Muscle layer of colon (tissue), 2 donors: ENCODE results near the gene MTHFD2.
"Not testable (repeated sequence)": the region's sequence is repeated elsewhere in the genome, so short reads cannot be mapped to it uniquely, and the experiment has no call there.

Experiments used
- H3K27ac ChIP-seq: one replicate; pipeline ENCODE4 v1.7.0; 2013; ENCODE audit warnings: low read depth, mild to moderate bottlenecking, low read length, moderate library complexity
- H3K27me3 ChIP-seq, 2 donors: one replicate each; pipeline ENCODE4 v1.7.0; 2013; ENCODE audit warnings: low read length in 2 of 2, mild to moderate bottlenecking in 2 of 2; ENCODE audit not compliant: insufficient read depth in 2 of 2, control insufficient read depth in 1 of 2
- H3K36me3 ChIP-seq: one replicate; pipeline ENCODE4 v1.7.0; 2013; ENCODE audit warnings: mild to moderate bottlenecking, low read length; ENCODE audit not compliant: insufficient read depth
- H3K4me1 ChIP-seq: one replicate; pipeline ENCODE4 v1.7.0; 2013; ENCODE audit warnings: mild to moderate bottlenecking, low read length; ENCODE audit not compliant: insufficient read depth
- H3K4me3 ChIP-seq, 2 donors: one replicate each; pipeline ENCODE4 v1.7.0; 2013; ENCODE audit warnings: low read length in 2 of 2, low read depth in 1 of 2, mild to moderate bottlenecking in 1 of 2, moderate library complexity in 1 of 2
- H3K9ac ChIP-seq: one replicate; pipeline ENCODE4 v1.7.0; 2013; ENCODE audit warnings: low read length
- H3K9me3 ChIP-seq: one replicate; pipeline ENCODE4 v1.7.0; 2013; ENCODE audit warnings: mild to moderate bottlenecking, low read length
- donor health status: abdominal sarcoma.
- donor health status: Adenocarcinoma of cecum.

MTHFD2 gene

GRCh38 chr2:74199275-74199701, 873 bp downstream of the MTHFD2 start:
- peak overlapping the region; percentile 20 for H3K27ac ChIP-seq
- peak overlapping the region; percentile 59 to 73 for H3K4me3 ChIP-seq
- H3K9me3 ChIP-seq = no peaks in the 10 kb centered on the region
- peak overlapping the region; percentile 15 for H3K9ac ChIP-seq
- H3K27me3 ChIP-seq = no peaks in the 10 kb centered on the region
- peaks cover 5% of the 10 kb centered on the region for H3K4me1 ChIP-seq
- H3K36me3 ChIP-seq = no peaks in the 10 kb centered on the region

GRCh38 chr2:74199871-74200305, 1.5 kb downstream of the MTHFD2 start:
- Histone ChIP-seq H3K9ac (no peak overlapping the region), H3K9me3 (no peaks in the 10 kb centered on the region), H3K4me1 (peaks cover 5% of the 10 kb centered on the region), H3K27me3 (no peaks in the 10 kb centered on the region), H3K27ac (peak overlapping the region; percentile 20), H3K4me3 (no peak overlapping the region), H3K36me3 (no peaks in the 10 kb centered on the region)

GRCh38 chr2:74201196-74201595, 2.8 kb downstream of the MTHFD2 start:
- H3K27ac ChIP-seq = no peak overlapping the region
- H3K9ac ChIP-seq = no peak overlapping the region
- no peaks in the 10 kb centered on the region for H3K36me3 ChIP-seq
- H3K4me3 ChIP-seq = no peak overlapping the region
- H3K4me1 ChIP-seq = peaks cover 5% of the 10 kb centered on the region
- H3K9me3 ChIP-seq = no peaks in the 10 kb centered on the region
- H3K27me3 ChIP-seq = no peaks in the 10 kb centered on the region

GRCh38 chr2:74201596-74201995, 3.2 kb downstream of the MTHFD2 start:
- H3K36me3 ChIP-seq = no peaks in the 10 kb centered on the region
- H3K27me3 ChIP-seq = no peaks in the 10 kb centered on the region
- H3K9ac ChIP-seq = no peak overlapping the region
- no peak overlapping the region for H3K27ac ChIP-seq
- H3K4me3 ChIP-seq = no peak overlapping the region
- H3K9me3 ChIP-seq = no peaks in the 10 kb centered on the region
- peaks cover 5% of the 10 kb centered on the region for H3K4me1 ChIP-seq

- Histone ChIP-seq H3K9ac (no peak overlapping the region), H3K4me1 (no peaks in the 10 kb centered on the region), H3K9me3 (no peaks in the 10 kb centered on the region), H3K36me3 (no peaks in the 10 kb centered on the region), H3K27me3 (no peaks in the 10 kb centered on the region), H3K27ac (no peak overlapping the region), H3K4me3 (no peak overlapping the region)
These were observed 6.0 kb downstream of the MTHFD2 start for GRCh38 chr2:74204436-74204835.

- Histone ChIP-seq H3K36me3 (no peaks in the 10 kb centered on the region), H3K9ac (no peak overlapping the region), H3K27me3 (no peaks in the 10 kb centered on the region), H3K9me3 (no peaks in the 10 kb centered on the region), H3K4me3 (no peak overlapping the region), H3K4me1 (no peaks in the 10 kb centered on the region), H3K27ac (no peak overlapping the region)
These were observed 6.7 kb downstream of the MTHFD2 start for GRCh38 chr2:74205113-74205512.

GRCh38 chr2:74205596-74205995, 7.2 kb downstream of the MTHFD2 start:
- H3K9ac ChIP-seq = no peak overlapping the region
- H3K27ac ChIP-seq = no peak overlapping the region
- H3K4me3 ChIP-seq = no peak overlapping the region
- H3K9me3 ChIP-seq = no peaks in the 10 kb centered on the region
- no peaks in the 10 kb centered on the region for H3K4me1 ChIP-seq
- H3K27me3 ChIP-seq = no peaks in the 10 kb centered on the region
- no peaks in the 10 kb centered on the region for H3K36me3 ChIP-seq

GRCh38 chr2:74206180-74206688, 7.8 kb downstream of the MTHFD2 start:
- Histone ChIP-seq H3K27me3 (no peaks in the 10 kb centered on the region), H3K9ac (no peak overlapping the region), H3K9me3 (no peaks in the 10 kb centered on the region), H3K36me3 (no peaks in the 10 kb centered on the region), H3K4me3 (no peak overlapping the region), H3K27ac (no peak overlapping the region), H3K4me1 (no peaks in the 10 kb centered on the region)

- H3K4me3 ChIP-seq = no peak overlapping the region
- no peaks in the 10 kb centered on the region for H3K9me3 ChIP-seq
- H3K27me3 ChIP-seq = no peaks in the 10 kb centered on the region
- H3K9ac ChIP-seq = no peak overlapping the region
- no peaks in the 10 kb centered on the region for H3K4me1 ChIP-seq
- H3K27ac ChIP-seq = no peak overlapping the region
- H3K36me3 ChIP-seq = no peaks in the 10 kb centered on the region
These were observed 14.4 kb downstream of the MTHFD2 start for GRCh38 chr2:74212702-74213410.

- not testable (repeated sequence) for H3K27me3 ChIP-seq, H3K27ac ChIP-seq, H3K9ac ChIP-seq, H3K9me3 ChIP-seq, H3K36me3 ChIP-seq, H3K4me3 ChIP-seq, H3K4me1 ChIP-seq
These were observed 17.4 kb downstream of the MTHFD2 start for GRCh38 chr2:74215771-74216170.

GRCh38 chr2:74216642-74217041, 18.2 kb downstream of the MTHFD2 start:
- no peak overlapping the region for H3K4me3 ChIP-seq
- no peaks in the 10 kb centered on the region for H3K9me3 ChIP-seq
- no peaks in the 10 kb centered on the region for H3K36me3 ChIP-seq
- no peak overlapping the region for H3K27ac ChIP-seq
- H3K9ac ChIP-seq = no peak overlapping the region
- H3K27me3 ChIP-seq = no peaks in the 10 kb centered on the region
- H3K4me1 ChIP-seq = no peaks in the 10 kb centered on the region

- Histone ChIP-seq H3K4me1 (no peaks in the 10 kb centered on the region), H3K27ac (no peak overlapping the region), H3K4me3 (no peak overlapping the region), H3K9me3 (no peaks in the 10 kb centered on the region), H3K36me3 (no peaks in the 10 kb centered on the region), H3K9ac (no peak overlapping the region), H3K27me3 (no peaks in the 10 kb centered on the region)
These were observed 21.6 kb downstream of the MTHFD2 start for GRCh38 chr2:74219846-74220486.
